Brain microvascular endothelial cell (primary cell): ENCODE results near the gene OR4D1.
"Not testable (repeated sequence)": the region's sequence is repeated elsewhere in the genome, so short reads cannot be mapped to it uniquely, and the experiment has no call there.

Experiments used
- DNase-seq: peaks from one replicate; pipeline ENCODE4 v3.0.0-alpha.2; 2020
- H3K27ac ChIP-seq: fragments of 250-450 bp; sonication (Bioruptor Pico); 2 replicates; pipeline ENCODE4 v1.5.1; 2020; ENCODE audit warnings: mild to moderate bottlenecking, moderate library complexity
- H3K27me3 ChIP-seq: fragments of 250-450 bp; sonication (Bioruptor Pico); replicated peaks from 2 replicates; pipeline ENCODE4 v1.5.1; 2020; ENCODE audit warnings: mild to moderate bottlenecking
- H3K36me3 ChIP-seq: fragments of 250-450 bp; sonication (Bioruptor Pico); replicated peaks from 2 replicates; pipeline ENCODE4 v1.5.1; 2020; ENCODE audit warnings: mild to moderate bottlenecking
- H3K4me3 ChIP-seq: 2 replicates; pipeline ENCODE4 v1.5.1; 2011; ENCODE audit warnings: low read depth, mild to moderate bottlenecking, control low read depth, low read length, moderate library complexity
- in situ Hi-C: cut with HindIII; loops from 2 replicates; pipeline ENCODE4 v1.10.0; 2017; ENCODE audit warnings: low sequenced_read_pairs, low pct_ligation_motif_present
- TF ChIP-seq, protein P1 (sequence below): IDR thresholded peaks from 2 replicates; pipeline ENCODE4 v1.5.1; 2011; ENCODE audit warnings: low read depth, mild to moderate bottlenecking, moderate library complexity, low read length, control low read depth, inconsistent platforms; ENCODE audit errors: missing control alignments

OR4D1 gene

DNA sequence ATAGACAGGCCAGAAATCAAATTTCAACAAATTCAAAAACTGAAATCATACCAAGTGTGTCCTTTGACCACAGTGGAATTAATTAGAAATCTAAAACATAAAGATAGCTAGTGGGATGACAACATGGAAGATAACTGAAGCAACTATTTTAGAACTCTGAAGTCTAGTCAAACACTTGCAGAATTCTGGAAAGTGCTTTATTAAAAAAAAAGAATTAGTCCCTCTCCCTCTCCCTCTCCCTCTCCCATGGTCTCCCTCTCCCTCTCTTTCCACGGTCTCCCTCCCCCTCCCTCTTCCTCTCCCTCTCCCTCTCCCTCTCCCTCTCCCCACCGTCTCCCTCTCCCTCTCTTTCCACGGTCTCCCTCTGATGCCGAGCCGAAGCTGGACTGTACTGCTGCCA, 6.7 kb upstream of the OR4D1 start:
- DNase-seq = no peak
- TF ChIP-seq, protein P1, sequence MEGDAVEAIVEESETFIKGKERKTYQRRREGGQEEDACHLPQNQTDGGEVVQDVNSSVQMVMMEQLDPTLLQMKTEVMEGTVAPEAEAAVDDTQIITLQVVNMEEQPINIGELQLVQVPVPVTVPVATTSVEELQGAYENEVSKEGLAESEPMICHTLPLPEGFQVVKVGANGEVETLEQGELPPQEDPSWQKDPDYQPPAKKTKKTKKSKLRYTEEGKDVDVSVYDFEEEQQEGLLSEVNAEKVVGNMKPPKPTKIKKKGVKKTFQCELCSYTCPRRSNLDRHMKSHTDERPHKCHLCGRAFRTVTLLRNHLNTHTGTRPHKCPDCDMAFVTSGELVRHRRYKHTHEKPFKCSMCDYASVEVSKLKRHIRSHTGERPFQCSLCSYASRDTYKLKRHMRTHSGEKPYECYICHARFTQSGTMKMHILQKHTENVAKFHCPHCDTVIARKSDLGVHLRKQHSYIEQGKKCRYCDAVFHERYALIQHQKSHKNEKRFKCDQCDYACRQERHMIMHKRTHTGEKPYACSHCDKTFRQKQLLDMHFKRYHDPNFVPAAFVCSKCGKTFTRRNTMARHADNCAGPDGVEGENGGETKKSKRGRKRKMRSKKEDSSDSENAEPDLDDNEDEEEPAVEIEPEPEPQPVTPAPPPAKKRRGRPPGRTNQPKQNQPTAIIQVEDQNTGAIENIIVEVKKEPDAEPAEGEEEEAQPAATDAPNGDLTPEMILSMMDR = no peak
- Histone ChIP-seq H3K27ac (no peak overlapping the region), H3K27me3 (no peaks in the 10 kb centered on the region), H3K36me3 (no peaks in the 10 kb centered on the region), H3K4me3 (no peak overlapping the region)
- in situ Hi-C loops = no loop called here

DNA sequence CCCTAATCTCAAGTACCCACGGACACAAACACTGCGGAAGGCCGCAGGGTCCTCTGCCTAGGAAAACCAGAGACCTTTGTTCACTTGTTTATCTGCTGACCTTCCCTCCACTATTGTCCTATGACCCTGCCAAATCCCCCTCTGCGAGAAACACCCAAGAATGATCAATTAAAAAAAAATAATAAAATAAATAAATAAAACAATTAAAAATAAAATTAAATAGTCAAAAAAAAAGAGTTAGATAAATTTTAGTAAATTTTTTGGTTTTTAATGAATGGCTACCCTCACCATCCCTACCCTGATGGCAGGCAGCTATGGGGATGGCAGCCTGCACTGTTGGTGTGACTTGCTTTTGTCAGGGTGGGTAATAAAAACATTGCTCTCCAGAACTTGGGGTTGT, 4.8 kb upstream of the OR4D1 start:
- H3K27me3 ChIP-seq, DNase-seq, H3K27ac ChIP-seq, H3K4me3 ChIP-seq, in situ Hi-C loops, H3K36me3 ChIP-seq: not testable (repeated sequence)

DNA sequence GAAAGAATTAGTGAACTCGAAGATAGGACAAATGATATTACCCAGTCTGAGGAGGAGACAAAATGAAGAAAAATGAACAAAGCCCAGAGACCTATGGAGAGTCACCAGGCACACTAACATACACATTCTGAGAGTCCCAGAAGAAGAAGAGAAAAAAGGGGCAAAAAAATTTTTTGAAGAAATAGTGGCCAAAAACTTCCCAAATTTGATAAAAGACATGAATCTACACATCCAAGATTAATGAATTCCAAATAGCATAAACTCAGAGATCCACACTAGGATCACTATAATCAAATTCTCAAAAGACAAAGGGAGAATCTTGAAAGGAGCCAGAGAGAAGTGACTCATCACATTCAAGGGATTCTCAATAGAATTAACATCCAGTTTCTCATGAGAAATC, 3.4 kb upstream of the OR4D1 start:
- no peak for DNase-seq
- Histone ChIP-seq H3K36me3 (no peaks in the 10 kb centered on the region), H3K27ac (no peak overlapping the region), H3K27me3 (peaks cover 1% of the 10 kb centered on the region), H3K4me3 (no peak overlapping the region)
- TF ChIP-seq, protein P1 = no peak
- in situ Hi-C loops = no loop called here

DNA sequence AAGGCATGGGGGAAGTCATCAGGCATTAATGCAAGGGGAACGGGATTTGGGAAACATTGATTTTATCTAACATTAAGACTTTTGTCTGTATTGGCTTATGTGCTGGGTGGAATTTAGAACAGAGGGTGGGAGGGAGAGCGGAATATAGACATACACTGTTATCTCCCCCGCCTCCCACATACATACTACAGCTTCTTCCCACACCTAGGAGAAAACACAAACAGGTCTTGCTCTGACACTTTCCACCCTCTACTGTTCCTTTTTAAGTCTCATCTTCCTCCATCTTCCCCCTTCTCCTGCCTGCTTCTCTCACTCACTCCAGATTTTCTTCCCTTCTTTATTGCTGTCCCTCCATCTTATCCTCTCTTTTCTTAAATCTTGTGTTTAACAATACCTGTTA, 425 bp downstream of the OR4D1 start:
- DNase-seq = no peak
- H3K27me3 ChIP-seq = peaks cover 1% of the 10 kb centered on the region
- H3K4me3 ChIP-seq = no peak overlapping the region
- no peak overlapping the region for H3K27ac ChIP-seq
- H3K36me3 ChIP-seq = no peaks in the 10 kb centered on the region
- TF ChIP-seq, protein P1 = no peak
- in situ Hi-C loops = no loop called here

DNA sequence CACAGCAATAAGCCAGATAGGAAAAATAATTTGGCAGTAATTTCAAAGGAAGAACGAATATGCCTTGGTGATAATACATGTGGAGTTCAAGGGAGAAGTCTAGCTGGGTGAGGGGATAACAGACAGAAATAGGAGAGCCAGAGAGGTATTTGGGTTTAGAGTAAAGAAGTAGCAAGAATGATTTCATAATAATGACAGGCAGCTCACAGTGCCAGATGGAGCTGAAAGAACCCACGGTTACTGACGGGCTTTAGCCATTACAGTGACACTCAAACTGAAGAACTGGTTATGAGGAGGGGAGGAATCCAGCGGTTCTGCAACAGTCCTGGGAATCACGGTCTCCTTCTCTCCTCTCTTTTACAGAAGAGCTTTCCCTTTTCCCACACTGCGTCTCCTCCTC, 2.2 kb downstream of the OR4D1 start:
- DNase-seq = no peak
- H3K27ac ChIP-seq = no peak overlapping the region
- in situ Hi-C loops = no loop called here
- H3K4me3 ChIP-seq = no peak overlapping the region
- TF ChIP-seq, protein P1 = no peak
- no peaks in the 10 kb centered on the region for H3K36me3 ChIP-seq
- peaks cover 1% of the 10 kb centered on the region for H3K27me3 ChIP-seq

DNA sequence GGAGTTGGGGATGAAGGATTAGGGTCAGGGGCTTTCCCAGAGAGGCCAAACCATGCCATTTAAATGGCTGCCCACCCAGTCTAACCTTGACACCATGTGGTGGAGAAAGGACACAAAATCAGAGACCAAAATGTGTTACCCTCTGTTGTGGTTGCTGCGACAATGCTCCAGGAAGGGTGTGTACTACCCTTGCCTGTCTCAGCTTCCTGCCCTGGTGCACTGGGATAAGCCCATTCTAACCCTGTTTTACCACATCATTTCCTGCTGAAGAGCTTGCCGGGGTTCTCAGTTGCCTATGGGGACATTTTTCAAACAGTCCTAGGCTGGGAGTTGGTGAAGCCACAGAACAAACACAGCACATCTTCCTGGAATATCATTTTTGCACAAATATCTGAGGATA, 4.9 kb downstream of the OR4D1 start:
- in situ Hi-C loops = no loop called here
- Histone ChIP-seq H3K27me3 (peaks cover 12% of the 10 kb centered on the region), H3K36me3 (no peaks in the 10 kb centered on the region), H3K27ac (no peak overlapping the region), H3K4me3 (no peak overlapping the region)
- no peak for DNase-seq
- TF ChIP-seq, protein P1 = no peak
